ENCODE results near the gene COG3.

Gene COG3

DNA sequence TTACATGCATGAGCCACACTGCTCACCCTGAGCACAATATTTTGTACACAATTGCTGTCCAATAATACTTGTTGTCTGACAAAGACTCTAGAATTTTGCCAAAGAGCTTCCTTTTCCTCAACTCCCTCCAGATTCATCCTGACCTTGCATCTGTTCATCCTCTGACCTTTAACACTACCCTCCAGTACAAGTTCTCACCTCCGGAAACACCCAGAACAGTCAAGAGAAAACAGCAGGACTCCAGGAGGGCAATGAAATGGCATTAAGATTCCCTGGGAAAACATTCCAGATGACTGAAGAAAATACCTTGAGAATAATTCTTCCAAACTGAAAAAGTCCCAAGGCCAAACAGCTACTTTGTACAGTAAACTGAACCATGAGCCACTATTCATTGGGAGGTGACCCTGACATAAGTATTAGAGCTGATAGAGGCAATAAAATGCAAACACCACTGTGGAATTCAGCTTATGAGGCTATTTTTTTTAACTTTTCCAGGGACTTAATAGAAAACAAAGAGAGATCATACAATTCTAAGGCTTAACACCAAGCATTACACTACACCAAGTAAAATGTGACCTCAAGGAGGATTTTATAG, 15.7 kb upstream of the COG3 start:
- DNase-seq = no peak

DNA sequence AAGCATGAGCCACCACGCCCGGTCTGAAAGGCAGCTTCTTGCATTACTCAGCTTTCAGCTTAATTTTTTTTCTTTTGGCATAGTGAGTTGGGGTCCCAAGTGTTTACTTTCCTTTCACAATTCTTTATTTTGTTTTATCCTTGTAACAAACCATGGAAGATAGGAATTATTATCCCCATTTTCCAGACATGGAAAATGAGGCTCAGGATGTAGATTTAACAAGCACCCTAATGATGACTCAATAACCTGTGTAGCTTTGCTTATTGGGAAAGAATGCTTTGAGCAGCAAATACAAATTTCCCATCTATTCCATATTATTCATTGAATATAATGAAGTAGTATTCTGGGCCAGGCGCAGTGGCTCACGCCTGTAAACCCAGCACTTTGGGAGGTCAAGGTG, 13.5 kb upstream of the COG3 start:
- DNase-seq = no peak

DNA sequence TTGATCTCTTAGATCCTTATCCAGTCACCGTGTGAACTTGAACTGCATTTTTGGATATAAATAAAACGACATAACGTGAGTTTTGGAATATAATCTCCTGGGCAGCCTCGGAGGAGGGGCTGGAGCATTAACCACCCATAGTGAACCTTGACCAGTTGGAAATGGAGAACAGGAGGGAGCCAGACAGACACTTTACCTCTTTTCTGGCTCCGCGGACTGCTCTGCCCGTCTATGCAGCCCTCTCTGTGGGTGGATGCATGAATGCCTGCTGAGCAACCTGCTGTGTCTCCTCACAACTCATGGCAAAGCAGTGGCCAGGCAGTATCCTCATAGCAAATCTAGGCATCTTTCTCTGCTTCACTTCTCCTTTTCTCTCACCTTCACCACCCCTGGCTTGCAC, 10.5 kb upstream of the COG3 start:
- no peak for DNase-seq

DNA sequence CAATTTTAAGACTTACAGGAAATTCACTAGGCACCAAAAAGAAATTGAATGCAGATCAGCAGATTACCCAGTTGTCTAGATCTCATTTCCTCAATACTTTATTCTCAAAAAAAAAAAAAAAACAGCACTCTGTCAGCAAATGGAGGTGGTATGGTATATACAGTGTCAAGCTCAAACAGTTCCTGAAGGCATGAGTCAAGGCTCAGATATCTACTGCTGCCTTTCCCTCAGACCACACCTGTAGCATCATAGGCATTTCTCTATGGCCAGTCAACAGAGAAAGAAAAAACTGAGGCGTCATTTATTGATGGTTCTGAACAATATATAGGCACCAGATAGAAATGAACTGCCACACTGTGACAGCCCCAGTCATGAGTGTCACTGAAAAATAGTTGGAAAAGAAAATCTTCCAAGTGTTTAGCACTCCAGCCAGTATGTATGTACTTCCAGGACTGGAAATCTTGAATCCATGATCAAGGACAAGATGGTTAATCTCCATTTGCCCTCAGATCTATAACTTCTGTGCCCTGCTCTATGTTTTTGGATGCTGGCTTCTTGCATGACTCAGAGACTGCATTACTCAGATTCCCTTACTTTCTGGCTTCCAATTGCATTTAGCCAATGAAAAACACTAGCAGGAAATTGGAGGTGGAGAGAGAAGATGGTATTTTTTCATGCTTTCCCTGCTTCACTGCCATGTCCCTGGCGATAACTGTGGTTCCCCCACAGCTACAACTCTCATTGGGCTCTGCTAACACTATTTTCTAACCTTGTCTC, 8.4 kb upstream of the COG3 start:
- DNase-seq = no peak

DNA sequence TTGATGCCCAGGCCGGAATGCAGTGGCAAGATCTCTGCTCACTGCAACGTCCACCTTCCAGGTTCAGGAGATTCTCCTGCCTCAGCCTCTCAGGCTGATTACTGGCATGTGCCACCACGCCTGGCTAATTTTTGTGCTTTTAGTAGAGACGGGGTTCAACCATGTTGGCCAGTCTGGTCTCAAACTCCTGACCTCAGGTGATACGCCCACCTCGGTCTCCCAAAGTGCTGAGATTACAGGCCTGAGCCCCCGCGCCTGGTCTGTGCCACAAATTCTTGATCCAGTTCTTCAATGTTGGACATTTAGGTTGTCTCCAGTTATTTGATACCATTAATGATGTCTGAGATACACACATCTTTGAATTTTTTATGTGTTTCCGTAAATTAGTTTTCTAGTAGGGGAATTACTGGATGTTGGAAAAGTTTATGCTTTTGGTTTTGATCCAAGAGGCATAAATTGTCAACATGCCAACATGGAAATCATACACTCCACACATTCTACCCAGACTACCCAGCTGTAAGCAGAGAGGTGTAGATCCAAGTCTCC, 525 bp upstream of the COG3 start:
- DNase-seq = no peak

DNA sequence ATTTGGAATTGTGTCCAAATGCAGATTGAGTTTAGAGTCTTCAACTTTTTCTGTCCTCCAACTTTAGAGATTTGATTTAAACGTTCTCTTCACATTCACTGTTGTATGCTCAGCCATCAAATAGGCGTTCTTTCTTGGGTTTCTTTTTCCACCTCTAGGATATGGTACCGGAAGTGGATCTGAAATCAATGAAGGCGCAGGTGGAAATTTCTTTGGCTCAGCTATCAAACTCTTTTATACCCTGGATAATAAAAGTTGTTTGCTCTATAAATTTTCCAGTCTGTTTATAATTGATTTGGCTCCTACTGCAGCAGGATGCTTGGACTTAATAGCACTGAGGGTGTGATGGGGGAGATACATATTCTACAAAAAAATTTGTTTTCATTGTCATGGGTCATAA, 1.6 kb downstream of the COG3 start:
- no peak for DNase-seq

DNA sequence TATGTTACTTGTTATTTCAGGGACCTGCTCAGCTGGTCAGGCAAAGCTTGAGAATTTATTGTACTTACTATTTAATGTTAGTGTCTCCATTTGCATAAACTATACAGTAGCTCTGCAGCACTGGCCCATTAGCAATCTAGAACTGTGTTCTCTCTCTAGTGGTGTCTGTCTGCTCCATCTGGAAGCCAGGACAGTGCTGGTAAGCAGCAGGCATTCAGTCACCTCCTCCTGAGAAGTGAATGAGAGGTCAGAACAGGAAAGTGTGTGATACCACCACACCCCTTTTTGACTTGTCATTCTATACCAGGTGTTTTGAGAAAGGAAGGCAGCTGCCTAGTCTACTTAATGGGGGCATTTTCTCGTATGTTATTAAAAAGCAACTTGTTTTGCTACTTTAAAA, 3.9 kb downstream of the COG3 start:
- no peak for DNase-seq

DNA sequence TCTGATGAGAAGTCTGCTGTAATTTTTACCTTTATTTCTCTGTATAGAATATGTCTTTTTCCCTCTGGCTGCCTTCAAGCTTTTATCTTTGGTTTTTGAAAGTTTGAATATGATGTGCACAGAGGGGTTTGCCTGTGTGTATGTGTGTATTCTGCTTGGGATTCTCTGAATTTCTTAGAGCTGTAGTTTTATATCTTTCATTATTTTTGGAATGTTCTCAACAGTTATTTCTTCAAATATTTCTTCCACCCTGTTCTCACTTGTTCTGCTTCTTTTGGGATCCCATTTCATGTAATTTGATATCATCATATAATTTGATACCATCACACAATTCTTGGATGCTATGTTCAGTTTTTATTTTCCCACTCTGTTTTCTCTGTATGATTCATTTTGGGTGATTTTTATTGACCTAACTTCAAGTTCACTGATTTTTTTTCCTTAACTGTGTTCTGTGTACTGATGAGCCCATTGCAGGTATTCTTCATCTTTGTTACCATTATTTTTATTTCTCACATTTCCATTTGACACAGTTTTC, 7.5 kb downstream of the COG3 start:
- no peak for DNase-seq

DNA sequence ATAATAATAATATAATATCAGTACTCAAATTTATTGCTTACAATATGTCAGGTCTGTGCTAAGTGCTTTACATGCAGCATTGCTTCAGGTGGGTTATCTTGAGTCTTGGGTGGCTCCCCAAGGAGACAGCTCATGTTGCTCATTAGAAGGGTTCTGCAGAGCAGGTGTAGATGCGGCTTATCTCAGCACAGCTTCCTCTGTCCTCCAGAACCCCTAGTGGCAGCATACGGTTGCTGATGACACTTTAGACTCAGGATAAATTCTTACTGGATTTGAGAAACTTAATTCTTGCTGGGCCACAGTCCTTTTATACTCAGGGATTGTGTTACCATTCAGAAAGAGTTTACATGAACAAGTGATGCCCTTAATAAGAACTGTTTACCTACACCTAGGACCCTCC, 8.9 kb downstream of the COG3 start:
- peak in 1 of 5 experiments; percentile 60 for DNase-seq

DNA sequence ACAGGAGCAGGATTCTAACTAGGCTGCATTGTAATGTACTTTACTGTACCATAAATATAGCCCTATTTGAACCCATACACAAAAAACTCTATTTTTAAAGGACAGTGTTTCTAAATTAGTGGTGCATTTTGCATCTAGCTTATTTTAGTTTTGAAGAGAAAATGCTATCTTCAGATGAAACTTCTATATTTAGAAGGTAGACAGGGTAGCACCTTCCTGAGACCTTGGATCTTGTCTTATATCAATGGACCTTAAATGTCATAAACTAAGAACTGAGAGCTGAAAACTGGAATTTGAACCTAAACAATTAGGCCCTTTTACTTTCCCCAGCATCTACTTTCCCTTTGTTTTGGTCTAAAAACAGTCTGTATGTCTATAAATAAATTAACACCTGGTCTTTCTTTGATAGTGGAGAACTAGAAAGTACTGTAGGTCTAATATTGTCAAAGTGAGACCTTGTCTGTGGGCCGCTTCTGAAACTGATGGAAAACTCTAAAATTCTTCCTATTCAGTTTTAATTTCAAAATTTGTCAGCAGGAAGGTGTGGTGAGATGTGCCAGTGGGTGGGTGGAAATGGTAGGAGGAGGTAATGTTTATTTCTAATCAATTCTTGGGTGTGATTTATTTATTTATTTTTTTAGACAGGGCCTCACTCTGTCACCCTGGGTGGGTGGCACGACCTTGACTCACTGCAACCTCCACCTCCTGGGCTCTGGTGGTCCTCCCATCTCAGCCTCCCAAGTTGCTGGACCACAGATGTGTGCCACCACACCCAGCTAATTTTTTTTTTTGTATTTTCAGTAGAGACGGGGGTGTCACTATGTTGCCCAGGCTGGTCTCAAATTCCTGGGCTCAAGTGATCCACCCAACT, 10.1 kb downstream of the COG3 start:
- no peak for DNase-seq

DNA sequence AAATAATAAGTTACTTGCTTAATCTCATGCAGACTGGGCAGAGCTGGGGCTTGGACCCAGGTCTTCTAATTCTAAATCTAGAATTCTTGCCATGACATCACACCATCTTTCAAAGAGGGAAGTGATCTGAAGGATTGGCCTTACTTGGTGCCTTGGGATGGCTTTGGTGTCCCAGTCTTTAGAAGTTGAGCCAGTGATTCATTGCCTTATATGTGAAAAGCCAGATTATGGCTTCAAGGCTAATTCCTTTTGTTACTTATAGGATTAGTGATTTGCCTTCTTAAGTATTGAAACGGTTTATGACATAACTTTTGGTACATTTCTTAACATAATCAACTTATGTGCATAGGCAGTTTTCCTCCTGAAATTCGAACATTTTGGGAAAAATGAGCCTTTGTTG, 14.9 kb downstream of the COG3 start:
- DNase-seq = no peak

DNA sequence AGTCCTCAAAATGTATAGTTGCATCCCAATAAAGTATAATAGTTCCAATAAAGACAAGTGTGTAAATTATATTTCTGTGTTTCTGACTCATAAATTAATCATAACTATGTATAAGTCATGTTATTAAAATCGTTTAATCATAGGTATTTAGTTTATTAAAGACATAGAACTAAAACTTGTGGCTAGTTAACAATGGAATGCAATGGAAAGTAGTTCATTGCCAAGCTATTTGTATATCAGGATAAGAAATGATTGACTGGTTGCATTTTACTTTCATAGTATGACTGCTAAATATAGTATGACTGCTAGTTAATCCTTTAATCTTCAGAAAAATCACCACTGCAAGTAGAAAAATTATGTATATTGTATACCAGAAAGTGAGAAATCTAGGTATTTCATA, 16.9 kb downstream of the COG3 start:
- no peak for DNase-seq

DNA sequence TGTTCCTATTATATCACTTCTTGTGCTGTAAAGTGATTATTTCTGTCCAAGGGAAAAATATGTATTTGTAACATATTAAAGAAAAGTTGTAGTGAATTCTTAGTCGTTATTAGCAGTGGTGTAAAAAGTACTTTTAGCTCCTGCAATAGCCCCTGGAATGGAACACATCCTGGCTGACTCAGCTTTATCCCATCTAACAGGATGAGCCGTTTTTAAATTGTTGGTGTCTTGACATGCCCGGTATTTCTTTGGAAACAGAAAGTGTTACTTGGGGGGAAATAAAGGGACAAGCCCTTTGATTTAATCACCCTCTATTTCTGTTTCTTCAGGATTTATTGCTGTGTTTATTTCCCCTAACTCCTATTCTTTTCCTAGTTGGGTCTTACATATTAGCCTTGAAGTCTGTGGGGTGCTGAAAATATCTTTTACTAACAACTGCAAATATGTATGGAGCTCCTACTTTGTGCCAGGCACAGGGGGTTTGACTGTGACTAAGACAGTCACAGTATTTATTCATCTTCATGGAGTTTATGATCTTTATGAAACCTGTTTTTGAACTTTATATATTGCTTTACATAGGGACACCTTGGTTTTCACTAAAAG, 17.9 kb downstream of the COG3 start:
- no peak for DNase-seq

DNA sequence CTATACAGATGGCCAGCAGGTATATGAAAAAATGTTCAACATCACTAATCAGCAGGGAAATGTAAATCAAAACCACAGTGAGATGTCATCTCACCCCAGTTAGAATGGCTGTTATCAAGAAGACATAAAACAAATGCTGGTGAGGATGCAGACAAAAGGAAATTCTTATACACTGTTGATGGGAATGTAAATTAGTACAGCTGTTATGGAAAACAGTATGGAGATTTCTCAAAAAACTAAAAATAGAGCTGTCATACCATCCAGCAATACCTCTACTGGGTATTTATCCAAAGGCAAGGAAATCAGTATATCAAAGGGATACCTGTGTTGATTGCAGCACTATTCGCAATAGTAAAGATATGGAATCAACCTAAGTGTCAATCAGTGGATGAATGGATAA, 22.9 kb downstream of the COG3 start:
- DNase-seq = no peak

DNA sequence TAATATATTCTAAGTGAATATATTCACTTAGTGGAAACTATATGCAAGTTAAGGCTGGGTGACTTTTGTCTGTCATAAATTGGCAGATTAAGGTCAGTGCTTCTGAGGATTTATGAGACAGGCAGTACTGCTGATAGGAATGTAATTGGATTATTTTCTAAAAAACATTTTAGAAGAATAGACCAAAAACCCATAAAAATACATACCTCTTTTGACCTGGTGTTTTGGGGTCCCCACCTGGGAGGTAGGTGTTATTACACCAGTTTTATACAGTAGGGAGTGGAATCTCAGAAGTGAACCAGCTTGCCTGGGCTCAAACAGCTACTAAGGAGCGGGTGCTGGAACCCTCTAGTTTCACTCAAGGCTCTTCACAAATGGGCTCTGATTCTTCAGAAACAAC, 25.3 kb downstream of the COG3 start:
- peak in 1 of 5 experiments; percentile 43 for DNase-seq

DNA sequence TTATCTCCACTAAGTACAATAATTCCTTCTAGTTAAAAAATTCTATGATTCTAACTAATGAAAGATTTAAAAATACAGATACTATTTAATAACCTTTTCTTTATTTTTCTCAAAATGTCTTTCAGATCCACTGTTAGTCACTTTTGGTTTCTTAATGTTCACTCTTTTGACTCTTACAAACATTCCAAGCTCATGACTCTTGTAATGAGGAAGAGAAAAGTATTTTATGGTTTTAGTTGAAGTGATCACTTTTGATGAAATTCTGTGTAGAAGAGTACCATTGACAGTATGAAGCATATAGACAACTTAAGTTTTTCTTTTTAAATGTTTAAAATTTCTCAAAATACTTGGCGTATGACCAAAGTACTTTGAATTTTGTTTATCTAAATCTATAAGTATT, 27.8 kb downstream of the COG3 start:
- DNase-seq = no peak

DNA sequence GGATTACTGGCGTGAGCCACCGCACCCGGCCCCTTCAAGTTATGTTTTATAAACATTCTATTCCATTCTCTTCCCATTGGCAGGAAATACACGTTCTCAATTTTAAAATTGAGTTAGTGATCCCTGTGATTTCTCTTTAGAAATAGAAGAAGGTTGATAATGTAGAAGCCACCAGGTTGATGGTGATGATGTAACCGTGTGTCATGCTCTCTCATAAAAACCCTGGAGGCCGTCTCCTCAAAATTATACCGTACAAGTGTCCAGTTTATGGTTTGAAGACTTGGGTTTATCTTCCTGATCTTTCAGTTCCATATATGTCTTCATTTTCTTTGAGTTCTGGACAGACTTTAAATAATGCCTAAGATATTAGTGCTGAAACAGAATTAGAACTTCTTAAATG, 32.2 kb downstream of the COG3 start:
- no peak for DNase-seq

DNA sequence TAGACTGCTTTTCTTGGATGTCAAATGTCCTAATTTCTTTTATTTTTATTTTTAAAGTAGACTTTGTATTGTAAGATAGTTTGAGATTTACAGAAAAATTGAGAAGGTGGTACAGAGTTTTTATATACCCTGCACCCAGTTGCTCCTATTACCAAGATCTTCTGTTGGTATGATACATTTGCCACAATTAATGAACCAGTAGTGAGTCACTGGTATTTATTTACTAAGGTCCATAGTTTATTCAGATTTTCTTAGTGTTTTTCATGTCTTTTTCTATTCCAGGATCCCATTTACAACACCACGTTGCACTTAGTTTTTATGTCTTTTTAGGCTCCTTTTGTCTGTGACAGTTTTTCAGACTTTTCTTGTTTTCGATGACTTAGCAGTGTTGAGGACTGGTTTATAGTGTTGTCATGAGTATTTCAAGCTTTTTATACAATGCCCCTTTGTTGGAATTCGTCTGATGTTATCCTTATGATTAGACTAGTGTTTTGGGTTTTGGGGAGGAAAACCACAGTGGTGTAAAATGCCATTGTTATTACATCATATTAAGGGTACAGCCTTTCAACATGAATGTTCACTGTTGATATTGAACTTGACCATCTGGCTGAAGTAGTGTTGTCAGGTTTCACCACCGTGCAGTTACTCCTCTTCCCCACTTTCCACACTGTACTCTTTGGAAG, 35.9 kb downstream of the COG3 start:
- no peak for DNase-seq

DNA sequence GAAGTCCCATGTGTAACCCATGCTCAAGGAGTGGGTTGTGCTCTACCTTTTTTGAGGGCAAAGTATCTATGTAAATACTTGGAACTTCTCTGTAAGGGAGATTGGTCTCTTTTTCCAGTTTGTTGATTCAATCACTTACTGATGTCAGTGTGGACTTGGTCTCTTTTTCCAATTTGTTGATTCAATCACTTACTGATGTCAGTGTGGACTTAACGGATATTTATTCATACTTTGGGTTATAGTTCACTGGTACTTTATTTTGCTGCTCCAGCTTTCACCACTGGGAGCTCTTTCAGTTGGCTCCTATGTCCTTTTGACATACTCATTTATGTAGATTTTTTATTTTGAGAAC, 36.4 kb downstream of the COG3 start:
- DNase-seq = no peak

DNA sequence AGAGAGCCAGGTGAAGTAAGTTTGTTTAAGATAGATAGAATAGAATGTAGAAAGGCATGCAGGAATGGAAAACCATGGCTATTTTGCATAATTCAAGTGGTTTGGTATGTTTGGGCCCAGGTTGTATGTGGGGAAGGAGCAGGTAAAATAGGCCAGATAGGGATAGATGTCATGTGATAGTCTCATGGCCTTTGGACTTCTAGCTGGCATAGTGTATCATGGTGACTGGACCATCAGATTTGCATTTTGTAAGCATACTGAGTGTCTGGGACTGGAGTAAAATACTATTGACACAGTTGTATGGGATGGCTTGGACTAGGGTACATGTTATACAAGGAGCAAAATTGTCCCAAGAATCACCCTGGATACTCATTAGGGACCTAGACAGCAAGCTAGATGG, 38.9 kb downstream of the COG3 start:
- no peak for DNase-seq

DNA sequence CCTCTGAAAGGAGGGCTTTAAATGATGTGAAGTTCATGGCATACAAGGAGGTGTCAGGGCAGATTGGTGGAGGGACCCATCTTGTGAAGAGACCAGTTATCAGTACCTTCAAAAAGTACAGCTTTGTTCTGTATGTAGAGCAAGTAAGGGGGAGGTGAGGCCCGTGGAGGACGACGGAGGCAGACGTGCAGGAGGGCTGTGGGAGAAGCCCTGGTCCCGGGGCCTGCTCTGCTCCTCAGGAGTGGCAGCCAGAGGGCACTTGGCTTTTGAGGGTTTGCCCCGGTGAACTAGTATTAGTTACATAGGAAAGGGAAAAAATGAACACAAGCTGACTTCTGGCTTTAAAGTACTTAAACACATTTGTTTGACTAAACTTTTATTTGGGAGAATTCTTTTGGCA, 42.1 kb downstream of the COG3 start:
- no peak for DNase-seq

DNA sequence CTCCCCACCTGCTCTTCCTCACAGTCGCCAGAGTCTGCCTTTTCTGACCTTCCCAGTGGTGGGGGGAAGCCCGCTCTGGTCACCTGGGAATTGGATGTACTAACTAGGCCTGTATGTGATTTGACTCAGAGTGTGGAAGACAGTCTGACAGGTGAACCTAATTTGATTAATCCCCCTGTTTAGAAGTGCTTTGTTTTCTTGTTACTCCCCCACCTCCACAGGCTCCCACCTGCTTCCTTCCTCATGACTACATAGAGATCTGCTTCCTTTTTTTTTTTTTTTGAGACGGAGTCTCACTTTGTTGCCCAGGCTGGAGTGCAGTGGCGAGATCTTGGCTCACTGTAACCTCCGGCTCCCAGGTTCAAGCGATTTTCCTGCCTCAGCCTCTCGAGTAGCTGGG, 44.0 kb downstream of the COG3 start:
- no peak for DNase-seq

Measured in T-helper 2 cell (primary cell).